T-helper 2 cell treated with Interferon-gamma antibody and Interleukin-4, amounts not matched to agents 5 μg/mL and 100 μg/mL, for 36 hours (primary cell): Measurements from ENCODE around the gene TLX1.

Experiments used
- DNase-seq: peaks from one replicate; pipeline ENCODE4 v3.0.0; 2021; ENCODE audit warnings: low spot score
- H3K27ac Mint-ChIP-seq: one replicate; pipeline ENCODE4 v1.8.0; 2021; ENCODE audit warnings: mild to moderate bottlenecking, mixed read lengths
- H3K27me3 Mint-ChIP-seq: one replicate; pipeline ENCODE4 v1.8.0; 2021; ENCODE audit warnings: low read depth, mixed read lengths
- H3K36me3 Mint-ChIP-seq: one replicate; pipeline ENCODE4 v1.8.0; 2021; ENCODE audit warnings: low read depth, mixed read lengths
- H3K4me1 Mint-ChIP-seq: one replicate; pipeline ENCODE4 v1.8.0; 2021; ENCODE audit warnings: low read depth, mixed read lengths
- H3K4me3 Mint-ChIP-seq: one replicate; pipeline ENCODE4 v1.8.0; 2022; ENCODE audit warnings: mild to moderate bottlenecking, moderate library complexity, mixed read lengths
- H3K9me3 Mint-ChIP-seq: one replicate; pipeline ENCODE4 v1.8.0; 2021; ENCODE audit warnings: mixed read lengths

TLX1 gene

DNA sequence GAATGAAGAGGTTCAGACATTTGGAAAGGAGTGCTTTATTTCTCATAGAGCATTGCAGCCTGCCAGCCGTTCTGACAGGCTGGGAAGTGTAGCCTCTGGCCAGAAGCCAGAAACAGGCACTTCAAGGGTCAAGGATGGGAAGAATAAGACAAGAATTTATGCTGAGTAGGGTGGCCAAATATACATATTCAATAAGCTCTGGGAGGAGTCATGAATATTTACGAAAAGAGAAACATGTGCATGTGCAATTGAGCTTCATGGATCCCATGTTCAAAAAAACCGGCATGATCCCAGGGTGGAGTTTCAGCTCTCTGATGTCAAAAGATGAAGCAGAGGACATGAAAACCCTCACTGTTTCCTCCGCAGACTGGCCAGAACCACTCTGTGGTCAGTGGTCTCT lies 32.9 kb downstream of the TLX1 start:
- peaks cover 49% of the 10 kb centered on the region for H3K27me3 Mint-ChIP-seq
- H3K36me3 Mint-ChIP-seq: no peaks in the 10 kb centered on the region
- H3K4me3 Mint-ChIP-seq: no peak overlapping the region
- no peak for DNase-seq
- H3K27ac Mint-ChIP-seq: no peak overlapping the region
- H3K4me1 Mint-ChIP-seq: peaks cover 10% of the 10 kb centered on the region
- no peaks in the 10 kb centered on the region for H3K9me3 Mint-ChIP-seq

DNA sequence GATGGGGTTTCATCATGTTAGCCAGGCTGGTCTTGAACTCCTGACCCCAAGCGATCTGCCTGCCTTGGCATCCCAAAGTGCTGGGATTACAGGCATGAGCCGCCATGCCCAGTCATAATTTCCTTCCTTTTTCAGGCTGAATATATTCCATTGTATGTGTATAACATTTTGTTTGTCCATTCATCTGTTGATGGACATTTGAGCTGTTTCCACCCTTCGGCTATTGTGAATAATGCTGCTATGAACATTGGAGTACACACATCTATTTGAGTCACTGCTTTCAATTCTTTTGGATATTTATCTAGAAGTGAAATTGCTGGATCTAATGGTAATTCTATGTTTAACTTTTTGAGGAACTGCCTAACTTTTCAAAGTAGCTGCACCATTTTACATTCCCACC lies 34.6 kb downstream of the TLX1 start:
- no peaks in the 10 kb centered on the region for H3K9me3 Mint-ChIP-seq
- no peak overlapping the region for H3K27ac Mint-ChIP-seq
- no peak overlapping the region for H3K4me3 Mint-ChIP-seq
- H3K27me3 Mint-ChIP-seq: peaks cover 46% of the 10 kb centered on the region
- no peaks in the 10 kb centered on the region for H3K36me3 Mint-ChIP-seq
- peaks cover 10% of the 10 kb centered on the region for H3K4me1 Mint-ChIP-seq
- no peak for DNase-seq

DNA sequence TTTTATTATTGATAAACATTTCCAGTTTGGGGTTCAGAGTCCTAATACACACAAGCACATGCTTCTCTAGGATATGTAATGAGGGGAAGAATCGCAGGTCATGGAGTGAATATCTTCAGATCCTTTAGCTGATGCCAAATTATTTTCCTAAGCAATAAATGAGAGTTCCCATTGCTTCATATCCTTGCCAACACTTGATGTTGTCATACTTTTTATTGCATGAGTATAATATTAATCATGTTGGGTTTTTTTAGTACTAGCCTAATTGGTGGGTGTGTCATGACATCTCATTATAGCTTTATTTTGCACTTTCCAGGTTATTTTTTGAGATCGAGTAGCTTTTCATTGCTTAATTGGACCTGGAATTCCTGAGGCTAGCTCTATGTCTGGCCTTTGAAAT lies 35.3 kb downstream of the TLX1 start:
- Mint-ChIP-seq H3K36me3 (no peaks in the 10 kb centered on the region), H3K4me3 (no peak overlapping the region), H3K27ac (no peak overlapping the region), H3K9me3 (no peaks in the 10 kb centered on the region), H3K4me1 (peaks cover 8% of the 10 kb centered on the region), H3K27me3 (peaks cover 44% of the 10 kb centered on the region)
- DNase-seq: no peak

DNA sequence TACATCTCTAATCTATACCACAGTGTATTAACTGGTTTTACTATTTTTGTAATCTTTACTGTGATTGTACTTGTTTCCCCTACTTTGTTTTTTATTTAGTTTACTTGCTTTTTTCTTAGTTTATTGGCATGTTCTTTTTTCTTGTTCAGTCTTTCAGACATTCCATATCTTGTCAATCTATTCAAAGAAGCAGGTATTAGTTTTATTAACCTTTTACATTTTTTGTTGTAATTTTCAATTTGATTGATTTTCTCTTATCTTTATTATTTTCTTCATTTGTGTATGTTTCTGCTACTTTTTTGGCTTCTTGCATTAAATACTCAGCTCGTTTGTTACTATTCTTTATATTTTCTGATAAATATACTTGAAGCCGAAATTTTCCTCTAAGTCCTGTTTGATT lies 41.6 kb downstream of the TLX1 start:
- Mint-ChIP-seq H3K4me3 (no peak overlapping the region), H3K27ac (no peak overlapping the region), H3K27me3 (peaks cover 18% of the 10 kb centered on the region), H3K4me1 (peaks cover 2% of the 10 kb centered on the region), H3K36me3 (no peaks in the 10 kb centered on the region), H3K9me3 (peaks cover 16% of the 10 kb centered on the region)
- no peak for DNase-seq

DNA sequence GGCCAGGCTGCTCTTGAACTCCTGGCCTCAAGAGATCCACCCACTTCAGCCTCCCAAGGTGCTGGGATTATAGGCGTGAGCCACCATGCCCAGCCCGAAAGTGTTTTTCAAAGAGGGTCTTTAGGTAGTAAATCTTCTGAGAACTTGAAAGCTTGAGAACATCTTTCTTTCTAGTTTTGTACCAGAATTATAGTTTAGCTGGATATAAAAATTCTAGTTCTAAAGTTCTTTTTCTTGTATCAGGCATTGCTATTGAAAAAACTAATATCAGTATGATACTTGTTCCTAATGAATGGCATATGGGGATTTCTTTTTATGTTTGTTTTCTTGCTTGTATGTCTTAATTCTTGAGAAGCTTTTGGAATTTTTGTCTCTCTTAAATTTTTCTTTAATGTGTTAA lies 43.2 kb downstream of the TLX1 start:
- Mint-ChIP-seq H3K9me3 (peaks cover 16% of the 10 kb centered on the region), H3K4me3 (no peak overlapping the region), H3K27me3 (peaks cover 16% of the 10 kb centered on the region), H3K27ac (no peak overlapping the region), H3K36me3 (no peaks in the 10 kb centered on the region), H3K4me1 (peaks cover 2% of the 10 kb centered on the region)
- DNase-seq: no peak

DNA sequence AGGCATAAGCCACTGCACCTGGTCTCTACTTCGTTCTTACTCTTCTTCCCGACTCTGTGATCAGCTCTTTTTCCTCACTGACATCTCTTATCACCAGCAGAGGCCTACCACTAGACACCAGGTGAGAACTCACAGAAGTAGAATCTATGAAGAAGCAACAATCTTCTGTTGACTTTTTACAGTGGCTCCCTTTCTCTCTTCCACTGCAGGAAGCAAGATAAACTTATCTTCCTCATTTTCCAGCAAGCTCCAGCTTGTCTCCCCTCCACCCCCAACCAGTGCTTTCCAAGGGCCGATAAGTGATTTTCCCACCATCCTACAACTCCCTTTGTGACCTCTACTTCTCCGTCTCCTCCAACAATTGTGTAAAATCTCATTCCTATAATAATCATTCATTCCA lies 45.5 kb downstream of the TLX1 start:
- H3K27me3 Mint-ChIP-seq: peaks cover 22% of the 10 kb centered on the region
- H3K36me3 Mint-ChIP-seq: no peaks in the 10 kb centered on the region
- no peak overlapping the region for H3K4me3 Mint-ChIP-seq
- no peak overlapping the region for H3K27ac Mint-ChIP-seq
- peaks cover 2% of the 10 kb centered on the region for H3K4me1 Mint-ChIP-seq
- no peak for DNase-seq
- H3K9me3 Mint-ChIP-seq: peaks cover 16% of the 10 kb centered on the region

DNA sequence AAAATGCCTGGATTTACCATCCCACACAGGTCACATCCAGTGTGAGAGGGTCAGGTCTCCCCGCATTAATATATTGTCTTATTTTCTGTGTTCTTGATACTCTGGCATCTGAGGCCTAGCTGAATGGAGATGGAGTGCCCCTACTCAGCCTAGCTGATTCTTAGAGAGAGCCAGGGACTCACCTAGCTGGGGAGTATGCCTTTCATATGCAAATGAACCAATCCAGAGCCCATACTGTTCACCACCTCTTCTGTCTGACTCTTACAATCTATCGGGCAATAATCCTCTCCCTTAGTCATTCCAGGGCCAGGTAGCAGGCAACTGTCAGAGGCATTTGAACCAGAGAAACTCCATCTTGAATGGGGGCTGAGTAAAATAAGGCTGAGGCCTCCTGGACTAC lies 51.8 kb downstream of the TLX1 start:
- DNase-seq: no peak
- no peak overlapping the region for H3K27ac Mint-ChIP-seq

DNA sequence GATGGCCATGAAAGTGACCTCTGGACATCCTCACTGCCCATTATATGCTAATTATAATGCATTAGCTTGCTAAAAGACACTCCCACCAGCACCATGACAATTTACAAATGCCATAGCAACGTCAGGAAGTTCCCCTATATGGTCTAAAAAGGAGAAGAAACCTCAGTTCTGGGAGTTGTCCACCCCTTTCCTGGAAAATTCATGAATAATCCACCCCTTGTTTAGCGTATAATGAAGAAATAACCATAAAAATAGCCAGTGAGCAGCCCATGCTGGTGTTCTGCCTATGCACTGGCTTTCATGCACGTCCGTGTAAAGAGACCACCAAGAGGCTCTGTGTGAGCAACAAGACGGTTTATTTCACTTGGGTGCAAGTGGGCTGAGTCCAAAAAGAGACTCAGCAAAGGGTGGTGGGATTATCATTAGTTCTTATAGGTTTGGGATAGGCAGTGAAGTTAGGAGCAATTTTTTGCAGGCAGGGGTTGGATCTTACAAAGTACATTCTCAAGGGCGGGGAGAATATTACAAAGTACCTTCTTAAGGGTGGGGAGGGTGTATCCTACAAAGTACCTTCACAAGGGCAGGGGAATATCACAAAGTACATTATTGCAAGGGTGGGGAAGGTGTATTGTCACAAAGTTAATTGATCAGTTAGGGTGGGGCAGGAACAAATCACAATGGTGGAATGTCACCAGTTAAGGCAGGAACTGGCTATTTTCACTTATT lies 52.5 kb downstream of the TLX1 start:
- no peak overlapping the region for H3K27ac Mint-ChIP-seq
- H3K4me3 Mint-ChIP-seq: no peak overlapping the region
- H3K36me3 Mint-ChIP-seq: no peaks in the 10 kb centered on the region
- H3K4me1 Mint-ChIP-seq: no peaks in the 10 kb centered on the region
- H3K27me3 Mint-ChIP-seq: peaks cover 13% of the 10 kb centered on the region
- no peak for DNase-seq
- H3K9me3 Mint-ChIP-seq: no peaks in the 10 kb centered on the region

More for the DNA sequence above, 51.8 kb downstream of the TLX1 start:
- H3K9me3 Mint-ChIP-seq: no peaks in the 10 kb centered on the region
- H3K27me3 Mint-ChIP-seq: peaks cover 13% of the 10 kb centered on the region
- no peaks in the 10 kb centered on the region for H3K4me1 Mint-ChIP-seq
- no peak overlapping the region for H3K4me3 Mint-ChIP-seq
- no peaks in the 10 kb centered on the region for H3K36me3 Mint-ChIP-seq
